ENCODE data around the gene CR1L. TPM values are rescaled to one million over a fixed set of nuclear protein-coding genes. Genes with fewer than 3 reads are reported as not detected.

Gene CR1L
- total and polyA plus RNA-seq, 9 of the 15 experiments (the other 6 are each of a cell fraction or from before 2014, with no cell fraction given) = 10.1 to 74.8 (median 34.3) TPM

DNA sequence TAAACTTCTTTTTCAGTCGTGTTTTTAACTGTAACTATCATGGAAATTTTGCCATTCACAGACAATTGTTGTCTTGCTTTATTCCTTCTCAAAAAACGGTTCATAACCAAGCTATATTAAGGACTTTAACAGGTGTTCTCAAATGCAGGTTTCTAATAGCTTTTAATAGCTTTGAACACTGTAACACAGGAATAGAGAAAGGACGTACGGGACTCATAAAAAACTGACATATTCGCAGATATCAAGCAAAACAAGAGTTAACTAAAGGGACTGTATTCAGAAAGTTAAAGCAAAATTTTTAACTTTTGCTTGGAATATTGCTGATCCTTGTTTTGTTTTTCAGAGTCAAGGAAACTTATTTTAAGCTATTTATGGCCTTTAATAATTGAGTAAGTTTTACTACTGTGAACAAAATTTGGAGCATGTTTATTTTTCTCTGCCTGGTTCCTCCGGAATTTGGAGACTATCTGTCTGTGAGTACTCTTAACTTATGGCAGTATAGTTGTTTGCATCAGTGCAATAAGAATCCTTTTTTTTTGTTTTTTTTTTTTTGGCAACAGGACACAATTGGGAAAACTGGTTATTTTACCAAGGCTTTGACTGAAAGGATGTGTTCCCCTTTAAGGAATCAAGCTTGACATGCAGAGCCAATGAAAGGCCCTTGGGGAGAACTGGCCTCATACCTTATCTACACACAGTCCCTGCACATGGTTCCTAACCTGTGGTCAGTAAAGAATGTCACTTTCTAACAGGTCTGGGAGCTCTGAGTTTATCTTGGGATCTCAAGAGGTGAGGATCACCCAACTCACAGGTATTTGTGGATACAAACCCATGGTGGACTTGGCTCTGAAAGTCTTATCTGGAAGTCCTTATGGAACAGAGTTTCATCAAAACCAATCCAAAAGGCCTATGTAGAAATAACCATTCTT, 101.2 kb downstream of the CR1L start (continued):
- TF ChIP-seq NRF1 (conservative IDR thresholded peaks at IDR 0.05 in 1 of 2, IDR thresholded peaks at IDR 0.05 in 1 of 2) = peak; percentile 45 to 47; a peak in 3 of 4 replicates
- 0 out of 2 replicates have a peak, but pooled peaks have one; percentile 26 for TF ChIP-seq NFATC3 (IDR thresholded peaks at IDR 0.05)
- peak in 1 of 2 experiments; percentile 41; a peak in 1 of 4 replicates for TF ChIP-seq MAZ (CRISPR knock-in tag; conservative IDR thresholded peaks at IDR 0.05 in 1 of 2, IDR thresholded peaks at IDR 0.05 in 1 of 2)
- TF ChIP-seq SAFB (IDR thresholded peaks at IDR 0.05; ENCODE audit: borderline replicate concordance, low read depth, low read length) = no peak
- TF ChIP-seq, protein P1, sequence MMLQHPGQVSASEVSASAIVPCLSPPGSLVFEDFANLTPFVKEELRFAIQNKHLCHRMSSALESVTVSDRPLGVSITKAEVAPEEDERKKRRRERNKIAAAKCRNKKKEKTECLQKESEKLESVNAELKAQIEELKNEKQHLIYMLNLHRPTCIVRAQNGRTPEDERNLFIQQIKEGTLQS (IDR thresholded peaks at IDR 0.05) = no peak
- TF ChIP-seq, protein P1 (CRISPR knock-in tag; conservative IDR thresholded peaks at IDR 0.05) = no peak
- TF ChIP-seq ZNF592 (IDR thresholded peaks at IDR 0.05) = peak; percentile 92
- no peak for TF ChIP-seq ZNF778 (CRISPR knock-in tag; IDR thresholded peaks at IDR 0.05)
- peak in 1 of 2 experiments; percentile 73; a peak in 1 of 3 replicates for TF ChIP-seq CBX3 (IDR thresholded peaks at IDR 0.05; ENCODE audit: borderline replicate concordance in 1 of 2, low read length in 2 of 2)
- no peak for TF ChIP-seq ESRRB (CRISPR knock-in tag; IDR thresholded peaks at IDR 0.05; ENCODE audit: borderline replicate concordance)
- no peak for TF ChIP-seq POLR2B (IDR thresholded peaks at IDR 0.05; ENCODE audit: low read depth, partially characterized antibody)
- TF ChIP-seq HNRNPK (IDR thresholded peaks at IDR 0.05; ENCODE audit: low read depth, low read length, poor library complexity, severe bottlenecking) = no peak
- no peak for TF ChIP-seq TAF1 (IDR thresholded peaks at IDR 0.05; ENCODE audit: control insufficient read depth, extremely low read depth, insufficient read depth, low read length, severe bottlenecking)
- no peak for TF ChIP-seq CGGBP1 (CRISPR knock-in tag; IDR thresholded peaks at IDR 0.05)
- TF ChIP-seq ZFX (CRISPR knock-in tag; IDR thresholded peaks at IDR 0.05) = no peak
- 0 out of 2 replicates have a peak, but pooled peaks have one; percentile 29 for TF ChIP-seq NFRKB (IDR thresholded peaks at IDR 0.05; ENCODE audit: low read depth)
- TF ChIP-seq GABPB2 (CRISPR knock-in tag; conservative IDR thresholded peaks at IDR 0.05) = no peak
- TF ChIP-seq ZEB2 (IDR thresholded peaks at IDR 0.05) = peak; percentile 99
- no peak for TF ChIP-seq NFXL1 (CRISPR knock-in tag; IDR thresholded peaks at IDR 0.05)
- 0 out of 2 replicates have a peak, but pooled peaks have one; percentile 48 for TF ChIP-seq SMAD4 (CRISPR knock-in tag; conservative IDR thresholded peaks at IDR 0.05)
- TF ChIP-seq, protein P2, sequence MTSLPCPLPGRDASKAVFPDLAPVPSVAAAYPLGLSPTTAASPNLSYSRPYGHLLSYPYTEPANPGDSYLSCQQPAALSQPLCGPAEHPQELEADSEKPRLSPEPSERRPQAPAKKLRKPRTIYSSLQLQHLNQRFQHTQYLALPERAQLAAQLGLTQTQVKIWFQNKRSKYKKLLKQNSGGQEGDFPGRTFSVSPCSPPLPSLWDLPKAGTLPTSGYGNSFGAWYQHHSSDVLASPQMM (CRISPR knock-in tag; IDR thresholded peaks at IDR 0.05) = no peak
- no peak for TF ChIP-seq CHCHD3 (CRISPR knock-in tag; IDR thresholded peaks at IDR 0.05)

All from K562 (cell line).